Endodermal cell (in vitro differentiated cells): ENCODE measurements around the gene PM20D2. TPM values are rescaled to one million over a fixed set of nuclear protein-coding genes. Genes with fewer than 3 reads are reported as not detected.

Experiments
- DNase-seq: peaks from one replicate; pipeline ENCODE4 v3.0.0-alpha.2; 2017
- H3K27ac ChIP-seq: 2 replicates; pipeline ENCODE4 v1.5.1; 2013; ENCODE audit warnings: mild to moderate bottlenecking, low read depth, low read length, moderate library complexity
- H3K27me3 ChIP-seq: 2 replicates; pipeline ENCODE4 v1.6.1; 2013; ENCODE audit warnings: mild to moderate bottlenecking, low read length, moderate library complexity; ENCODE audit not compliant: insufficient read depth, control insufficient read depth, poor library complexity, severe bottlenecking
- H3K36me3 ChIP-seq: 2 replicates; pipeline ENCODE4 v1.7.0; 2013; ENCODE audit warnings: mild to moderate bottlenecking, low read length, moderate library complexity; ENCODE audit not compliant: control insufficient read depth, insufficient read depth
- H3K4me1 ChIP-seq: one replicate; pipeline ENCODE4 v1.7.0; 2013; ENCODE audit warnings: low read length; ENCODE audit not compliant: control insufficient read depth, insufficient read depth
- H3K4me3 ChIP-seq: 2 replicates; pipeline ENCODE4 v1.5.1; 2013; ENCODE audit warnings: mild to moderate bottlenecking, low read length, moderate library complexity
- H3K9ac ChIP-seq: 2 replicates; pipeline ENCODE4 v1.6.1; 2013; ENCODE audit warnings: mild to moderate bottlenecking, low read length, moderate library complexity; ENCODE audit not compliant: poor library complexity, severe bottlenecking; ENCODE audit errors: extremely low read depth
- H3K9me3 ChIP-seq: 2 replicates; pipeline ENCODE4 v1.6.1; 2013; ENCODE audit warnings: mild to moderate bottlenecking, low read length, moderate library complexity; ENCODE audit not compliant: control insufficient read depth
- H3K27ac Mint-ChIP-seq: 2 replicates; pipeline ENCODE4 v1.8.0; 2020; ENCODE audit warnings: mixed read lengths
- H3K27me3 Mint-ChIP-seq: 2 replicates; pipeline ENCODE4 v1.8.0; 2021; ENCODE audit warnings: mild to moderate bottlenecking, mixed read lengths; ENCODE audit not compliant: insufficient read depth
- H3K36me3 Mint-ChIP-seq: 2 replicates; pipeline ENCODE4 v1.8.0; 2020; ENCODE audit warnings: low read depth, mixed read lengths
- H3K4me1 Mint-ChIP-seq: 2 replicates; pipeline ENCODE4 v1.8.0; 2020; ENCODE audit warnings: mixed read lengths
- H3K4me3 Mint-ChIP-seq: 2 replicates; pipeline ENCODE4 v1.8.0; 2020; ENCODE audit warnings: mild to moderate bottlenecking, moderate library complexity, mixed read lengths
- H3K9me3 Mint-ChIP-seq: 2 replicates; pipeline ENCODE4 v1.8.0; 2020; ENCODE audit warnings: mild to moderate bottlenecking, mixed read lengths
- CTCF ChIP-seq: fragments of 200-600 bp; sonication (generic); conservative IDR thresholded peaks from 2 replicates; pipeline ENCODE4 v1.5.0; 2021; ENCODE audit warnings: antibody characterized with exemption, mild to moderate bottlenecking
- whole genome bisulfite sequencing, 2 experiments: methylation state at CpG; one replicate each; pipeline versions ENCODE4 v1.1.5 to v1.1.7; 2013; ENCODE audit warnings: missing lambda C conversion rate in 2 of 2, mixed read lengths in 1 of 2; ENCODE audit not compliant: insufficient coverage in 1 of 2, insufficient read length in 1 of 2; 5-methylcytosine and 5-hydroxymethylcytosine counted together
- total RNA-seq, 2 donors: library from RNA; stranded (reverse); fragmentation: NEBNext Ultra II Directional in 1 of 2; extraction: Animal tissue kit (Norgen Biotek cat#: 25700) in 1 of 2; gene quantifications; 2 replicates in 1 of 2; 3 replicates in 1 of 2; pipeline ENCODE4 v1.2.1, GENCODE V29; 2021

Gene PM20D2
- total RNA-seq, 2 donors from 2014 or later = 5.1 to 8.5 TPM

GRCh38 chr6:89208551-89208950 lies 62.7 kb downstream of the PM20D2 start:
- Mint-ChIP-seq H3K27me3 (no peaks in the 10 kb centered on the region), H3K4me1 (no peaks in the 10 kb centered on the region), H3K9me3 (no peaks in the 10 kb centered on the region), H3K36me3 (no peaks in the 10 kb centered on the region), H3K27ac (no peak overlapping the region), H3K4me3 (no peak overlapping the region)
- no peak for DNase-seq
- Histone ChIP-seq H3K4me1 (no peaks in the 10 kb centered on the region), H3K9me3 (no peaks in the 10 kb centered on the region), H3K9ac (no peak overlapping the region), H3K4me3 (no peak overlapping the region), H3K27ac (no peak overlapping the region), H3K27me3 (no peaks in the 10 kb centered on the region), H3K36me3 (no peaks in the 10 kb centered on the region)
- no peak for TF ChIP-seq CTCF
- WGBS, 2 experiments = 95 to 97% methylated on average over 3 to 4 of the region's 4 CpGs

- Histone ChIP-seq H3K4me3 (no peak overlapping the region), H3K9ac (no peak overlapping the region), H3K4me1 (no peaks in the 10 kb centered on the region), H3K27me3 (no peaks in the 10 kb centered on the region), H3K36me3 (no peaks in the 10 kb centered on the region), H3K9me3 (no peaks in the 10 kb centered on the region), H3K27ac (no peak overlapping the region)
- no peak overlapping the region for H3K4me3 Mint-ChIP-seq
- no peaks in the 10 kb centered on the region for H3K9me3 Mint-ChIP-seq
- no peak overlapping the region for H3K27ac Mint-ChIP-seq
- no peaks in the 10 kb centered on the region for H3K27me3 Mint-ChIP-seq
- no peaks in the 10 kb centered on the region for H3K4me1 Mint-ChIP-seq
- no peak for TF ChIP-seq CTCF
- 91 to 92% methylated on average over 6 of the region's 6 CpGs for WGBS, 2 experiments
- no peak for DNase-seq
- H3K36me3 Mint-ChIP-seq = no peaks in the 10 kb centered on the region
Measured at GRCh38 chr6:89209457-89209856, 63.6 kb downstream of the PM20D2 start.

- Mint-ChIP-seq H3K27me3 (no peaks in the 10 kb centered on the region), H3K4me1 (peaks cover under 1% of the 10 kb centered on the region), H3K9me3 (no peaks in the 10 kb centered on the region), H3K36me3 (no peaks in the 10 kb centered on the region), H3K4me3 (no peak overlapping the region), H3K27ac (no peak overlapping the region)
- H3K4me3 ChIP-seq = no peak overlapping the region
- no peaks in the 10 kb centered on the region for H3K9me3 ChIP-seq
- TF ChIP-seq CTCF = no peak
- no peaks in the 10 kb centered on the region for H3K4me1 ChIP-seq
- no peaks in the 10 kb centered on the region for H3K27me3 ChIP-seq
- no peaks in the 10 kb centered on the region for H3K36me3 ChIP-seq
- no peak overlapping the region for H3K9ac ChIP-seq
- no peak overlapping the region for H3K27ac ChIP-seq
- 49 to 61% methylated on average over 4 to 5 of the region's 5 CpGs for WGBS, 2 experiments
- DNase-seq = no peak
Measured at GRCh38 chr6:89212472-89212871, 66.6 kb downstream of the PM20D2 start.
